SKM-1 (cell line): ENCODE results near the gene SDC1.
A peak's percentile ranks its signal among the peaks of the same experiment; 100 is the strongest.

Experiments
- DNase-seq: peaks from one replicate; lab custom pipeline; 2025; ENCODE audit not compliant: unreplicated experiment; lab: John Stamatoyannopoulos, UW

The SDC1 gene

GRCh38 chr2:20229322-20230113 lies 4.6 kb upstream of the SDC1 start:
- DNase-seq, result no peak

DNA sequence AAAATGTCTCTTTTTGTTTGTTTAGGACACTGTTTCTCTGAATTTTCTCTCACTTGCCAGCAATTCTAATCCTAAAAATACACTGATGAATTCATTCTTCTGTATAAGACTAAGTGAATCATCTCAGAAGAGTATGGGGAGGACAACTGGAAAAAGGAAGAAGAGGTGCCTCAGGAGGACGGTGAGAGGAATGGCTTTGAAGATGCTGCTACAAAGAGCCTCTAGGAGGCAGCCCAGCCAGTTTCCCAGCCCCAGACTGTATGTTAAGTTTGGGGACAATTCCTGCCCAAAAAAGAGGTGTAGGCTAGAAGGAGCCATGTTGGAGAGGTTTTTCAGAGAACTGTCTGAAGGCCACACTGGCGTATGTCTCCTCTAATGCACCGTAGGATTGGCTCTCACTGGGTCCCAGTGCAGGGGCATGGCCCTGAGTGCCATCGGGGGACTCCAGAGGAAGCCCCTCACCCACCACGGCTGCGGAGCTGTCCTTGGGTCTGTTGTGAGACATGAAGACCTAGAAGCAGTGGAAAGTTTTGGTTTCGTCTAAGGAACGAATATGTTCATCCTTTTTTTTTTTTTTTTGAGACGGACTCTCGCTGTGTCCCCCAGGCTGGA lies 3.1 kb upstream of the SDC1 start:
- no peak for DNase-seq

GRCh38 chr2:20226152-20226545 lies 1.2 kb upstream of the SDC1 start:
- no peak for DNase-seq

DNA sequence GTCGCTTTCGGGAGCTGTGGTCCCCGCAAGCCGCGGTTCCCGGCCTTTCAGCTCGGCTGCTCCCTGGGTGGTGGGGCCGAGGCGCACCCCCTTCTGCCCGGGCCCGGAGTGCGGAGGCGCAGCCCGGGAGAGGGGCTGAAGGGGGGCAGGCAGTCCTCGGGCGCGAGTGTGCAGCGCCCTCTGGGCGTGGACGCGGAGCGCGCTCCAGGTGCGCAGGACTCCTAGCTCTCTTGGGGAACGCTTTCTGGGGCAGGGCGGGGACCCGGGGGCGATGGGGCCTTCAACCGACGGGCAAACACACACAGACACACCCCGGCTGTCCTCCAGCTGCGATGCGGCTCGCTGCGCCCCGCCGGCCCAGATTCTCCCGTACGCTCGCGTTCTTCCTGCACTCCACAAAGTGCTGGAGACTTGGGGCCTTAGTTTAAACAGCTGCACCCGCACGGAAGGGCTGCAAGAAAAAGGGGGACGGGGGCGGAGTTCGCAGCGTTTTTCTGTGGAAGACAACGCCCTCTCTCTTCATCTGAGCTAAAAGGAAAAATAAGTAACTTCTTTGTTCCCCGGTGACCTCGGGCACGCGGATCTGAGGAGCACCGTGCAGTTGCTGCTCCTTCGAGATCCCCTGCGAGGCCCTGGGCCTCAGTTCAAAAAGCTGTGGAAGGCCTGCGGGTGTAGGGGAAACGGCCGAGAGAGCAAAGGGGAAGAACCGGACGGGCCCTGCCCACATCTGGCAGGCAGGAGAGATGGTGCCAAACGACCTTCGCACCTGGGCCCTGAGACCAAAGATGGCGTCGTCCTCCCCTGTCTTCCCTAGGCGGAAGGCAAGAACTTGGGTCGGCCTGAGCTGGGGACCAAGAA lies 593 bp upstream of the SDC1 start:
- peak; percentile 22 for DNase-seq

DNA sequence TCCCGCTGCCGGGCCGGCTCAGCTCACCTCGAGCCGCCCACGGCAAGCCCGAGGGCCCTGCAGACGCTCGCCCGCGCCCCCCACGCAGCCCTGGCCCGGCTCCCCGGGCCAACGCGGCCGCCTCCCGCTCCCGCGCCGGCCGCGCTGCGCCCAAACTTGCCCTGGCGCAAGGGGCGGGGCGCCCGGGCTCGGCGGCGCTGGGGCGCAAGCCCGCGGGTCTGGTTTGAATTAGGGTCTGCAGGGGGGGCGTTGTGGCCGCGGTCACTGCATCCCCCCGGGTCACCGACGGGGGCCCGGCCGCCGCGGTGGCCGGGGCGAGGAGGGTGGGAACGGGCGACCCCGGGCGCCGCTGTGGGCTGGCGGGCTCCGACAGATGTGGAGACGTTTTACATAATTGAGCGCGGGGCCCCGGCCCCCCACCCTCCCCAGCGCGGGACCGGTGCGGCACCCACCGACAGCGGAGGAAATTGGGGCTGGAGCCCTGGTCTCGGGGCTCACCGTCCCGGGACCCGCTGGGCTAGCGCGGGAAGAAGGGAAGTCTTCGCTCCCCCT lies 690 bp downstream of the SDC1 start:
- DNase-seq, result no peak

GRCh38 chr2:20223407-20224163 lies 1.3 kb downstream of the SDC1 start:
- DNase-seq, result no peak

- no peak for DNase-seq
Measured at GRCh38 chr2:20222769-20223406, 2.0 kb downstream of the SDC1 start.

DNA sequence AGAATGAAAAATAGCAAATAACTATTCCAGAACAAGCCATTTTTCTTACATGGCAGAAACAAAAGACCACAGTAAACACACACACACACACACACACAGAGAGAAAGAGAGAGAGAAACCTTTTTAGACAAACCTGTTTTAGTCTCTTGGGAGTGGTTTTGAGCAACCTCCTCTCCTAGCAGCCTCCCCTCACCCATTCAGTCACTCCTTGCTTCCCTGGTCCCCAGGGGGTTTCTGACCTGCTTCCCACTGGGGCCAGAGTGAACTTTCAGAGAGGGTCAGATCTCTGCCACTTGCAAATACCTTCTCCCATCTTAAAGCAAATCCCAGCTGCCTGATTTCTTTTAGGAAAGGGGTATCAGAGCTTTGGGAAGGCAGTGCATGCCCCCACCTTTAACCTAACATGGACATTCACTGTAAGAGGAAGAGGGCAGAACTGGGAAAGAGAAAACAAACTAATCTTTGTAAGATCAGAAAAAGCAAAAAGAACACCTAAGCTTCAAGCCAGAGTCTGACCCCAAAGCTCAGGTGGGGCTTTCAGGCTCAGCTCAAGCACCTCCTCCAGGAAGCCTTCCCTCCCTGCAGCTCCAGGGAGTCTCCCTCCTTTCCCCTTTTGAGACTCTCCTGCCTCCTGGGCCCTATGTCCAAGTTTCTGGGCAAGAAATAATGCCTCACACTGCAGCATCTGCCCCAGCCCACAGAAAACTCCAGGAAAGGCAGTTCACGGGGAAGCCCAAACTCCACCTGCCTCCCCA lies 2.7 kb downstream of the SDC1 start:
- no peak for DNase-seq

GRCh38 chr2:20221555-20221973 lies 3.4 kb downstream of the SDC1 start:
- no peak for DNase-seq

DNA sequence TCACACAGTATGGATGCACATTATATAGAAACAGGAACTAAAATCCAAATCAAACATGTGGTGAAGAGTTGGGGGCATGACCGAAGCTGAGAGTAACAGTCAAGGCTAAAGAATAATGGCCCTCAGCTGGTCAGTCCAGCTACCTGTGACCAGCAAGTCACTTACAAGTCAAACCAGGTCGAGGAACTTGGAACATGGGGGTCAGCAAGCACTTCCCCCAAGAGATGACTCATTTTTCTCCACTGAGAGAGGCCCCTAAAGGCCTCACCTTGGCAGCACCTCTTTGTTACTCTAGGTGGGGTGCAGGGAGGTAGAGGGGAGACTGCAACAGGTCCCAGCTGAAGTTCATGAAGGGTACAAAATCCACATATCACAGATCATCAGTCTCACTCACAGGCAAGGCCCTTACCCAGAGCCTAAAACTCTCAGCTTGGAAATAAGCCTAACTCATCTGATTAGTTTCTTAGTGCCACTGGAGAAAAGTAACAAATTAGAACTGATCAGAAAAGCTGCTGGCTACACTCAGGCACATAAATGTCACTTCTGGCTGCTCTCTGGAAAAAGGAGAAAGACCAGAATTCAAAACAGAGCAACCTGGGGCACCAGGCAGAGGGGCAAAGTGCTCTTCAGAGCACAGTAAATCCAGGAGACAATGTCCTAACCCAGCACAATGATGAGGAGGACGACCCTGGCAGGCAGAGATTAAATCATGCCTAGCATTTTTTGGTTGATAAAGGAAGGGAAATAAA lies 4.0 kb downstream of the SDC1 start:
- DNase-seq, result no peak

- DNase-seq, result no peak
Measured at GRCh38 chr2:20219763-20220380, 5.1 kb downstream of the SDC1 start.

- DNase-seq, result no peak
Measured at GRCh38 chr2:20218331-20219320, 6.3 kb downstream of the SDC1 start.

DNA sequence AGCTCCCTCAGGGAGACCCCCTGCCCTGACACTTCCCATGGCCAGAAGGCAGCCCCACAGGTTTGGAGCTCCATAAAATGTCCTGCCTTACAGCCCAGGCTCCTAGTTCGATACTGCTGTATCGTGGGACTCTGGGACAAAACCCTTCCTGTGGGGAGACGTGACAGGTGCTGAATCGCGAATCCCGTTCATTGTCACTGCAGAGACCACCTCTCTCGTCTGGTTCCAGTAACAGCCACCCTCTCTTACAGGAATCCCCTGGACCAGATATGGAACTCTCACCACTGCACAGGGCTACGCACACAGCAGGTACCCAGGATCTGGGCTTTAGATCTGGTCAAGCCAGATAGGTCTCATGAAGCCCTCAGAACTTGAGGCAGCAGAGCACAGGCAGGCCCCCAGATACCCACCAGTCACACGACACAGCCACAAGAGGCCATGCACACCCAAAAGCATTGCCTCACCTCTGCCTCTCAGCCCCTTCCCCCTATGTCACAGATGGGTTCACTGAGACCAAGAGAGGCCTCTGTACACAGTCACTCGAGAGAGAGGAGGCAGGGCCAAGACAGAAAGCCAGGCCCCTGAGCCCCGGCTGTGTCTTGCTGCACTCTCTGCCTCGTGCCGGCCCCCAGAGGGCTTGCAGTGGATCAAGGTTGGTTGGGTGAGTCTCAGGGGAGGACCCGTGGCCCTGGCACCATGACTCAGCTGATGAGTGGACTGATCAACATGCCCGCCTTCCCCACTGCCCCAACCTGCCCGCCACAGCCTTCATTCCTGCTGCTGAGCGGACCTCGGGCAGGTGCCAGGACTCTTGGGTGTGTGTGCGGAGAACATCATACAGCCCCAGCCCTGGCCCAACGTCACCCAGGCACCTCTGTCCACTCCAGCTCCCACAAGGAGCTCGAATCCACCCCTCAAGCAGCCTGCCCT lies 7.6 kb downstream of the SDC1 start:
- no peak for DNase-seq

GRCh38 chr2:20216130-20217025 lies 8.6 kb downstream of the SDC1 start:
- DNase-seq, result no peak
